Heart right ventricle (tissue), 16 donors: ENCODE results near the gene MALT1. TPM values are rescaled to one million over a fixed set of nuclear protein-coding genes. Genes with fewer than 3 reads are reported as not detected.
A peak's percentile ranks its signal among the peaks of the same experiment; 100 is the strongest.

Source experiments
- ATAC-seq, 8 donors: fragments of 200-7000 bp; cut with Tn5 transposase; one replicate each; pipeline ENCODE4 v1.9.1; 2020; ENCODE audit warnings: mild to moderate bottlenecking in 8 of 8, moderate library complexity in 8 of 8, moderate number of reproducible peaks in 1 of 8
- DNase-seq, 2 donors: peaks; one replicate each; pipeline ENCODE4 v3.0.0-alpha.2; 2020
- H3K27ac ChIP-seq, 10 donors: fragments of 200-600 bp; sonication (generic) in 2 of 10; one replicate each; pipeline versions ENCODE4 v1.5.0 to v1.8.0; 2020 to 2022; ENCODE audit warnings: mild to moderate bottlenecking in 3 of 10
- H3K27me3 ChIP-seq, 7 donors: fragments of 200-600 bp; one replicate each; pipeline ENCODE4 v1.8.0; 2021 to 2022; ENCODE audit warnings: mild to moderate bottlenecking in 2 of 7
- H3K36me3 ChIP-seq, 9 donors: fragments of 200-600 bp; sonication (generic) in 1 of 9; one replicate each; pipeline versions ENCODE4 v1.5.0 to v1.8.0; 2020 to 2022; ENCODE audit warnings: mild to moderate bottlenecking in 2 of 9
- H3K4me1 ChIP-seq, 9 donors: fragments of 200-600 bp; sonication (generic) in 1 of 9; one replicate each; pipeline versions ENCODE4 v1.5.0 to v1.8.0; 2020 to 2022; ENCODE audit warnings: mild to moderate bottlenecking in 4 of 9
- H3K4me3 ChIP-seq, 10 donors: fragments of 200-600 bp; sonication (generic) in 2 of 10; one replicate each; pipeline versions ENCODE4 v1.5.0 to v1.8.0; 2020 to 2022; ENCODE audit warnings: mild to moderate bottlenecking in 7 of 10, moderate library complexity in 2 of 10
- H3K9me3 ChIP-seq, 11 donors: fragments of 200-600 bp in 10 of 11; sonication (generic) in 2 of 11; one replicate each; pipeline versions ENCODE4 v1.5.0 to v1.8.0; 2013 to 2022; ENCODE audit warnings: mild to moderate bottlenecking in 2 of 11, control low read depth in 1 of 11, moderate library complexity in 1 of 11
- WGBS, 2 donors: extraction: QIAGEN DNeasy Blood & Tissue Kit; methylation state at CpG; one replicate each; pipeline ENCODE4 v1.1.7; 2013; ENCODE audit warnings: inconsistent platforms in 1 of 2; 5-methylcytosine and 5-hydroxymethylcytosine counted together
- intact Hi-C, 10 donors: fragments of 100-400 bp; cut with DNase I; formaldehyde crosslinking; loops; one replicate each; pipeline versions ENCODE4 v1.11.1 to v1.14.2; 2022
- polyA plus RNA-seq, 2 donors: library from polyadenylated mRNA; stranded (reverse); fragments of 200-250 nt; gene quantifications; one replicate each; pipeline ENCODE4 v1.2.3, GENCODE V29; 2013
- total RNA-seq, 10 donors: library from RNA; stranded (reverse); fragmentation: NEBNext Ultra II Directional in 3 of 10; extraction: Animal tissue kit (Norgen Biotek cat#: 25700) in 3 of 10; gene quantifications; one replicate each; pipeline versions ENCODE4 v1.2.1 to v1.2.4, GENCODE V29; 2021 to 2023
- TF ChIP-seq, protein P1 (sequence below), 9 donors: fragments of 200-600 bp; sonication (generic) in 2 of 9; IDR thresholded peaks; one replicate each; pipeline versions ENCODE4 v1.5.0 to v1.8.0; 2021 to 2022; ENCODE audit warnings: antibody characterized with exemption in 9 of 9, mild to moderate bottlenecking in 5 of 9, moderate library complexity in 1 of 9
- donor health status: Arrhythmogenic right ventricular cardiomyopathy.
- donor health status: ischemic (EF 13 %, LVEDD 7.1; RV severe dilation, severe dysfunction).
- donor health status: healthy with polysubstance abuse.
- donor health status: DM: no; HTN: yes; CAD: no.
- donor health status: DM: no; HTN: no; CAD: no.
- donor health status: ischemic (EF 25% LVEDD 6.9; RV normal size, moderate dysfunction).
- donor health status: ischemic (EF 25% LVEDD 5.7; RV mildly dilated, moderate dysfunction).
- donor health status: healthy.
- donor health status: DM: yes; HTN: yes; CAD: no.
- donor health status: Ischemic cardiomyopathy.
- donor health status: ischemic (EF 35%, LVEDD 5.7; RV mildly dilated, moderate dysfunction).
- donor health status: nonischemic (EF 11% LVEDD 7.7; RV severe dilation, severe dysfunction).
- donor health status: DM: yes; HTN: yes; CAD: no.
- donor health status: PGD.
- donor health status: ischemic (EF 29% LVEDD 5.4; RV normal size, mild dysfunction).
- donor health status: nonischemic (EF 23%, LVEDD 6.1; RV moderate dilation, normal function).

Gene MALT1
- total and polyA plus RNA-seq, 12 donors = 4.4 to 20.0 (median 10.6) TPM

DNA sequence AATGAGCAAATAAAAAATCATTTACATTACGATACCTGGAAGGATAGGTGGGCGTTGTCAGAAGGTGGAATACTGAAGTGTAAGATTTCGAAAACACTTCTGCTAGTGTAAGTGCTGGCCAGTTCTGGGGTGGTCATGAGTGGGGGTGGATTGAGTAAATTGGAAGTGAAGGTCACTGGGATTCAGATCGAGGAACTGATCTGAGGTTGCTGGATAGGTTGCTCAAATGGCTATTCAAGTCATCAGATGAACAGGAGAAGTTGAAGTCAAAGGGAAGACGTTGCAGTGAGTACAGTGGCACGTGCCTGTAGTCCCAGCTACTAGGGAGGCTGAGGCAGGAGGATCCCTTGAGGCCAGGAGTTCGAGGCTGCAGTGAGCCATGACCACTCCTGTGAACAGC is 95.7 kb downstream of the MALT1 start:
- Histone ChIP-seq H3K27me3 (peaks cover 0 to 50% (median 0%) of the 10 kb centered on the region in 7 donors), H3K36me3 (no peaks in the 10 kb centered on the region), H3K4me3 (no peak overlapping the region), H3K9me3 (no peaks in the 10 kb centered on the region), H3K27ac (no peak overlapping the region), H3K4me1 (peaks cover 6 to 27% (median 14%) of the 10 kb centered on the region in 9 donors)
- TF ChIP-seq, protein P1, sequence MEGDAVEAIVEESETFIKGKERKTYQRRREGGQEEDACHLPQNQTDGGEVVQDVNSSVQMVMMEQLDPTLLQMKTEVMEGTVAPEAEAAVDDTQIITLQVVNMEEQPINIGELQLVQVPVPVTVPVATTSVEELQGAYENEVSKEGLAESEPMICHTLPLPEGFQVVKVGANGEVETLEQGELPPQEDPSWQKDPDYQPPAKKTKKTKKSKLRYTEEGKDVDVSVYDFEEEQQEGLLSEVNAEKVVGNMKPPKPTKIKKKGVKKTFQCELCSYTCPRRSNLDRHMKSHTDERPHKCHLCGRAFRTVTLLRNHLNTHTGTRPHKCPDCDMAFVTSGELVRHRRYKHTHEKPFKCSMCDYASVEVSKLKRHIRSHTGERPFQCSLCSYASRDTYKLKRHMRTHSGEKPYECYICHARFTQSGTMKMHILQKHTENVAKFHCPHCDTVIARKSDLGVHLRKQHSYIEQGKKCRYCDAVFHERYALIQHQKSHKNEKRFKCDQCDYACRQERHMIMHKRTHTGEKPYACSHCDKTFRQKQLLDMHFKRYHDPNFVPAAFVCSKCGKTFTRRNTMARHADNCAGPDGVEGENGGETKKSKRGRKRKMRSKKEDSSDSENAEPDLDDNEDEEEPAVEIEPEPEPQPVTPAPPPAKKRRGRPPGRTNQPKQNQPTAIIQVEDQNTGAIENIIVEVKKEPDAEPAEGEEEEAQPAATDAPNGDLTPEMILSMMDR (IDR thresholded peaks at IDR 0.05) = no peak
- intact Hi-C loops = loop anchor here in 3 of 10 donors (5.0 to 10.0 kb wide), 4 partner anchors 142 to 362 kb away; partner anchors contain the start of gene ALPK2 (in 1 of the 3)
- ATAC-seq = no peak
- no peak for DNase-seq
- 86 to 91% methylated on average over 7 of the region's 7 CpGs for WGBS, 2 donors

DNA sequence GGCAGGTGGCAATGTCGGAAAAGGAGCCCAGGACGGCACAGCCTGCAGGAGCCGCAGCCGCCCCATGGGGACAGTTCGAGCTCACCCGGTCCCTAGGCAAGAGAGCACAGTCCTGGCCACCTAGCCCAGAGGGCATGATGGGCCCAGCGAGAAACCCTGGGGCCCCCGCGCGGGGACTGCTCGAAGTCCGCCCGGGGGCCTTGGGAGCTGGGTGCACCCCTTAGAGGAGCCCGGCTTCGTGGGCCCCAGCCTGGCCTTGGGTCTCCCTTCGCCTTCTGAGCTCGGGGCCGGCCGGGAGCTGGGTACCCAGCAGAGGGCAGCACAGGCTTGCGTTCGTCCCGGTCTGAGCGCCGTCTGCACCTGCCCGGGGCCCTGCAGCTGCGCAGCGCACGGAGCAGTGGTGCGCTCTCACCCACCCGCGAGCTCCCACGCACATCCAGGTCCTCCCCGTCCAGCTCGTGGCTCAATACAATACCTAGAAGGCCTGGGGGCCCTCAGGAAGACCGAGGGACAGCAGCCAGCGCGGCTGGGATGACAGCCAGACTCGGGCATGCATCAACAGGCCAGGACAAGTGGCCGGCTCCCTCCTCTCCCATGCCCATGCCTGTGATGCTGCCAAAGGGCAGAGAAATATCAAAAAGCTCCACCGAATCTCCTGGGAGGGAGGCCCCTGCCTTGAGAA is 97.2 kb downstream of the MALT1 start:
- TF ChIP-seq, protein P1 (IDR thresholded peaks at IDR 0.05) = peak; percentile 63 to 96 (median 85)
- ATAC-seq (peak; percentile 88 to 94 (median 92)), DNase-seq (peak; percentile 69 to 77)
- Histone ChIP-seq H3K27me3 (peaks cover 0 to 48% (median 0%) of the 10 kb centered on the region in 7 donors), H3K36me3 (no peaks in the 10 kb centered on the region), H3K27ac (peak overlapping the region in 4 of 10 donors; percentile 21 to 30 (median 24)), H3K4me1 (peaks cover 4 to 23% (median 13%) of the 10 kb centered on the region in 9 donors), H3K9me3 (no peaks in the 10 kb centered on the region), H3K4me3 (peak overlapping the region in 9 of 10 donors; percentile 9 to 47 (median 33))
- intact Hi-C loops = loop anchor here in 3 of 10 donors (1.0 to 10.0 kb wide), 5 partner anchors 144 to 364 kb away; partner anchors contain the start of gene ALPK2 (in 1 of the 3)
- 10 to 12% methylated on average over 40 of the region's 40 CpGs for WGBS, 2 donors

DNA sequence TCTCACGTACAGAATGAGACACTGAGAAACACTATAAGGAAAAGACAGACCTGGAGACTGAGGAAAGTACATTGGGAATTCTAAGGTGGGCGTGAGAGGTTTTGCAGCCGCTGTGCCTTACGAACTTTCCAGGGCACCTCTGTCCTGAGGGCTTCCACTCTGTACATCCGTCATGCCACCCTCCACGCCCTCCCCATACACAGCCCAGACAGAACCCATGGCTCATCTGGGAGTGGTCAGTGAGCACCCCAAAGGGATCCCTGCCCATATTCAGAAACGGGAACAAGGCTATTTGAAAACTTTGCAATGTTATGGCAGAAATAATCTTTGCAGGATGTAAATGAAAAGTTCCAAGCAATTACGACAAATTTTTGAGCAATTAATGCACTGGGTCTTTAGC is 98.1 kb downstream of the MALT1 start:
- Histone ChIP-seq H3K4me1 (peaks cover 4 to 23% (median 12%) of the 10 kb centered on the region in 9 donors), H3K9me3 (no peaks in the 10 kb centered on the region), H3K36me3 (no peaks in the 10 kb centered on the region), H3K27me3 (peaks cover 0 to 41% (median 0%) of the 10 kb centered on the region in 7 donors), H3K4me3 (no peak overlapping the region), H3K27ac (no peak overlapping the region)
- 93% methylated on average over 8 of the region's 8 CpGs for WGBS, 2 donors
- intact Hi-C loops = loop anchor here in 3 of 10 donors (5.0 to 10.0 kb wide), 4 partner anchors 145 to 365 kb away; partner anchors contain the start of gene ALPK2 (in 1 of the 3)
- ATAC-seq (no peak), DNase-seq (no peak)
- TF ChIP-seq, protein P1 (IDR thresholded peaks at IDR 0.05) = no peak

DNA sequence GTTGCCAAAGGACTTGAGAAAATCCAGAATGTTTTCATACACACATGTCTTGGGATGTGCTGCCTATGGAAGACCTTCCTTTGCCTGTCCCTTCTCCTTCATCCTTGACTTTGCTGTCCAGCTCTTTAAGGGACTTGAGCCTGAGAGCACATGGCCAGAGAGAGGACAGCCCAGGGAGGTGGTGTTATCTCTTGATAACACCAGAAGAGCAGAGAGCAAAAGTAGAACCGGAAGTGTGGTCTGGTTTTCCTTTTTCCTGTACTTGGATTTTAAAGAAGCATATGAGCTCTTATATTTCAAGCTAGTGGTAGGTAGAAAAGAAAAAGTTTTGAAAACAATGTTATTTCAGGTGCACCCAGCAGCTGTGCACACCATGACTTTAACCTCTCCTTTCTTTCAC is 99.3 kb downstream of the MALT1 start:
- intact Hi-C loops = no loop called here
- ATAC-seq (no peak), DNase-seq (no peak)
- TF ChIP-seq, protein P1 (IDR thresholded peaks at IDR 0.05) = no peak
- 9 to 10% methylated on average over 1 of the region's 1 CpG for WGBS, 2 donors
- H3K4me1 ChIP-seq = peaks cover 4 to 19% (median 12%) of the 10 kb centered on the region in 9 donors
- no peaks in the 10 kb centered on the region for H3K36me3 ChIP-seq
- H3K4me3 ChIP-seq = no peak overlapping the region
- H3K9me3 ChIP-seq = no peaks in the 10 kb centered on the region
- H3K27me3 ChIP-seq = peaks cover 0 to 28% (median 0%) of the 10 kb centered on the region in 7 donors
- no peak overlapping the region for H3K27ac ChIP-seq
